Posterior vena cava (tissue), 2 donors: ENCODE measurements around the gene HPGDS. TPM values are rescaled to one million over a fixed set of nuclear protein-coding genes. Genes with fewer than 3 reads are reported as not detected.
"Not testable (repeated sequence)": the region's sequence is repeated elsewhere in the genome, so short reads cannot be mapped to it uniquely, and the experiment has no call there.

Experiments used
- DNase-seq: peaks from one replicate; pipeline ENCODE4 v3.0.0-alpha.2; 2020; ENCODE audit warnings: low spot score
- intact Hi-C, 2 donors: fragments of 100-400 bp; cut with DNase I; formaldehyde crosslinking; loops; one replicate each; pipeline versions ENCODE4 v1.14.1 to v1.14.2; 2022 to 2023
- total RNA-seq, 2 donors: library from RNA; stranded (reverse); fragmentation: NEBNext Ultra II Directional; extraction: Animal tissue kit (Norgen Biotek cat#: 25700); gene quantifications; one replicate each; pipeline ENCODE4 v1.2.1, GENCODE V29; 2021
- donor health status: DM: yes; HTN: yes; CAD: no.
- donor health status: DM: yes; HTN: yes; CAD: no.

The HPGDS gene
- total RNA-seq, 2 donors from 2014 or later: 2.5 to 7.5 TPM

DNA sequence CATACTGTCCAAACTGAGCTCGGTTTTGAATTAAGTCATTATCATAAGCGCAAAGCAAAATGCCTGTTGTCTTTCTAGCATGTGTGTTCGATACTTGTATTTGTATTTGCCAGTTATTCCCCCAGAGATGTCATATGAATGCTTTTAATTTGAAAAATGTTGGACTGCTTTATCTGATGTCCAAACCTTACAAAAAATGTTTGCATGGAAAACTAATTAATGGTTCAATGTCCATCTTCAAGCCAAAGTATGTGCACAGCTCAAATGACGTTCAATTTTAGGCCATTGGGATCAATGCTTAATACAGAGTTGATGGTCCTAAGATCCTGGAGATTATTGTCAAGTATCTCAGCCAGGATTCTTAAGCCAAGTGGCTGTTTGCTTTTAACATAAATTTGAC is 17.2 kb upstream of the HPGDS start:
- intact Hi-C loops: no loop called here
- DNase-seq: no peak

DNA sequence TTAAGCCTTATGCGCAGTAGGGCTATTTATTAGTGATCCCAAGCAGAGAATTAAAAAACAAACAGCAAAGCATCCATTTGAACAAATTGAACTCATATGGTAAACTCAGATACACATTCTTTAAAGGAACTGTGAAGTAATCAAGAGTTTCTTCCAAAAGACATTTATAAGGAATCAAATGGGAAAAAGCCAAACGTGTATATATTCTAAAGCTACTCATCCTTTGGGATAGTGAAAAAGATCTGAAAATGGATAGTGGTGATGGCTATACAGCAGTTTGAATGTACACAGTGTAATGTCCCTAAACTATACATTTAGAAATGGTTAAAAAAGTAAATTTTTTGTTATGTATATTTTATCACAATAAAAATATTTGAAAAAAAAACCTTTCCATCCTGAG is 16.6 kb upstream of the HPGDS start:
- intact Hi-C loops: no loop called here
- no peak for DNase-seq

DNA sequence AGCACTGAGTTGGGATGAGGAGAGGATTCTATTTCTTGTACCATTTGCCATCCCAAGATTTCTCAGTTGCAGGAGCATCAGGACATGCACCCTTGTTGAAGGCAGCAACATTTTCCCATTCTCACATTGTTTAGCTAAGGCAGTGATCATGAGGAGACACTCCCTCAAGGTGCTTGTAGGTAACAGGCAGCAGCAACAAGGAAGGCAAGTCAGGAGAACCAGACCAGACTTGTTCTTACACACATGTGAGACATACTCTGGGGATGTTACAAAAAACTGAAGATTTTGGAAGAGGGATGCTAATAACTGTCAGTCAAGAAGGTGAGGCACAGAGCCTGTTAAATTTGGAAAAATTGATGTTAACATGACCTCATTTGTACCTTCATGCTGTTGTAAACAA is 15.5 kb upstream of the HPGDS start:
- intact Hi-C loops: no loop called here
- DNase-seq: no peak

DNA sequence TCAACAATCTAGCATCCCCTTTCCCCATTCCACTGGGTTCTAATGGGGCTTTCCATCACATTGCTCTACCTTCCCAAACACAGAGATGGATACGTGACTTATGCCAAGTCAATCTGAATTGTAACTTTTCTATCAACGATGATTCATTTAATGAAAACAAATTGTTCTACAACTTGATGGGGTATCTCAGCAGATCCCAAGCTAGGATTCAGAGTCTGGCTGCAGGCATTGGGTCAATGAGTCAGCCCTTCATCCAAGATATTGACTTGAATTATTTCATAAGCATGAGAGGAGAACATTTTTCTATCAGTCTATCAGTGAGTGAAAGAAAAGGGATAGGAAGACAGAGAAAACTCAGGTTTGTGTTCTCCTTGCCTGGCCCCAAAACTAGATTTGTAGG is 15.0 kb upstream of the HPGDS start:
- no peak for DNase-seq
- intact Hi-C loops: no loop called here

DNA sequence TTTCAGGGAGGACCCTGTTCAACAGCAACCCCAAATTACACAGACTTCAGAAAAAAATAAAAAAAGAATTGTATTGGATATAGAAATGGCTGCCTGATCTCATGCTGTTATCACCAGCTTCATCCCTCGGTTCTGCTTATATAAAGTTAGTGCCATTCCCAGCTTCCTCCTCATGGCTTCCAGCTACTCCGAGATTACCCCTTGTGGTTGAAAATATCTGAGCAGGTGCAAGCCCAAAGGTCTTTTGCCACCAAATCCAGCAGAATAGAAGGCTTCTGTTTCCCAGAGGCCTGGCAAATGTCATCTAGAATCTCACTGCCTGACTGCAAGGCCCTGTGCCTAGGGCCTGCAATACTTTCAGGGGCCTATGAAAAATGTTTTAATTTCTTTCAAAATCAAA is 13.8 kb upstream of the HPGDS start:
- intact Hi-C loops: no loop called here

DNA sequence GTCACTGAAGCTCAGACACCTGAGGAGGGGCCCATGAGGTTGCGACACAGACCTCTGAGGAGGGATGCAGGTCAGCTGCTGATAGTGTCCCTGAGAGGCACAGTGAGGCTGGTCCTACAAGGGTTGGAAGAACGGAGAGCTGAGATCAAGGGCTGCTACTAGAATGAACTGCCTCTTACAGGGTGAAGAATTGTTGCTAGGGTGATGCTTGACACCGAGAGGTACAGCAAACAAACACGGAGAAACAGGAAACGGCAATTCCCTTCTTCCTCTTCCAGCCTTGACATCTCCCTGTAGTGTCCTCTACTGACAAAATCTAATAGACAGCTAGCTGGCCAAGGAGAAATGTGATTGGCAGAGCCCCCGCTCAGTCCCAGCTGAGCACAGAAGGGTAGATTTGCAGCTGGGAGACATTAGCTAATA is 11.8 kb upstream of the HPGDS start:
- intact Hi-C loops: no loop called here
- DNase-seq: no peak

More for the DNA sequence above, 13.8 kb upstream of the HPGDS start:
- no peak for DNase-seq

DNA sequence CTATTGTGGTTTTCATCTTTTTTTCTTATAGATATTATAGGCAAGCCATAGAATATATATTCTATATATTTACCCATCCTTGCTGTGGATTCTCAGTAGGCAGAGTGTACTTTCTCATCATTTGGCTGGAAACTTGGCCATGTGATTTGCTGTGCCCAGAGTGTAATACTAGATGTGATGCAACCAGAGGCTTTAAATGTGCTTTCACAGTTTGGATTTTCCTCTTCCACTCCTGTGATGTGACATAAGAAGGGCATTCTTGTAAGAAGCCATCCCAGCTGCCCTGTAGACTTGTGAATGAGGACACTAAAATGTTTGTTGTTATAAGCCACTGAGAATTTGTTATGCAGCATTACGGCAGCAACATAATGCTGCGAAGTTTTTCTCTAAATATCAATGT is 10.4 kb upstream of the HPGDS start:
- no peak for DNase-seq
- intact Hi-C loops: no loop called here

DNA sequence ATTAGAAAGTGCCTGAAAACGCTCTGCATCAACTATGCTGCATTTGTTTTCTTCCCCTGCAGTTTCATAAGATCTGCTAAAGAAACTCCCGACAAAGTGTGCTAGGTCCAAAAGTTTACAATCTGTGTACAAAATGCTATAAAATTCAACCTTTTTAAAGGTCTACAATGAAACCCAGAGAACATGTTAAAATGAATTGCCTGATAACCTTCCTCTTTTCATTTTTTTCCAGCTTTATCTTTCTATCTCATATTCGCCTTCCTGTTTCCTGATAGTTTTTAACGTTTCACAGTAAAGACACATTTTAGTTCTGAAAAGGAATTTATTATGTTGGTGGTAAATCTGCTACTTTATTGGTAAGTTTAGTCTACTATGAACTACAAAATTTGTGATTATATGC is 9.5 kb upstream of the HPGDS start:
- intact Hi-C loops: no loop called here
- DNase-seq: no peak

DNA sequence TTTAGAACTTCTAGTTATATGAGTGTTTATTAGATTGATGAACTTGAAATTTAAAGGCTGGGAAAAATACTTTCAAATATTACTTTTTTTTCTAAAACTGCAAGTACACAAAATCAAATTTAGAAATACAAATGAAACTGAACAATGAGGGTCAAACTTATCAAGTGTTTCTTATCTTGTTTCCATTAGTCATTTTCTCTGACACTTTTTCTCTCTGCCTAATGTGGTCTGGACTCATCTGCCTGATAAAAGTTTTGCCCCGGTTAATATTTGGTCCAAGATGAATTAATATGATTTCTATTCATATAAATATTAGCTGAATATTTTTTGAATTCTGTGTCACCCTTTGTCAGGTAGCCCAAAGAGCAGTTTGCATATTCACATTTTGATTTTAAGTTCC is 8.7 kb upstream of the HPGDS start:
- intact Hi-C loops: no loop called here
- DNase-seq: no peak

DNA sequence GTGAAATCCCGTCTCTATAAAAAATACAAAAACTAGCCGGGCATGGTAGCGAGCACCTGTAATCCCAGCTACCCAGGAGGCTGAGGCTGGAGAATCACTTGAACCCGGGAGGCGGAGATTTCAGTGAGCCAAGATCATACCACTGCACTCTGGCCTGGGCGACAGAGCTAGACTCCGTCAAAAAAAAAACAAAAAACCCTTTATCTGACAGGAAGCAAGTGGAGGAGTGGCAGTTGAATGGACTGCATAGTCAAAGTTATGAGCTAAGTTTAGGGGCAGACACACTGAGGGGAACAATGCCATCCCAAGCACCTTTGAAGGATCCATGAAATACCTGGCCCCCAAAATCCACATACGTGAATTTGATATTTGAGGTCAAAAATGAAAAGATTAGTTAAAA is 7.5 kb upstream of the HPGDS start:
- intact Hi-C loops: no loop called here
- DNase-seq: no peak

DNA sequence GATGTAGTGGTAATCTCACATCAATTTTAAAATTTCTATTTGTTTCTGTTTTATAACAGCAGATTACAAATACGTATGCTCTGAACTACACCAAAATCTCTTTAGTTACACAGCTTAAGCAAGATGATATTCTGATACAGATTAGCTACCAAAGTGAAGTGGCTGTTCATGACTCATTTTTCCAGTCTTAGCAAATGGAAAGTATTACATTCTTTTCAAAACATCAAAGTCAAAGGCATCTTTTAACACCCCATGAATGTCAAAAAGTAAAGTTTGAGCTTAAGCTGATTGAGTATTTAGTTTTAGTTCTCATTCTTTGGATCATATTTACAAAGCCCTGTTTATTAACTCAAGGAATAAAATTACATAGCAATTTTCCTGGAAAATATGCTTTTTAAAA is 6.6 kb upstream of the HPGDS start:
- intact Hi-C loops: no loop called here
- DNase-seq: no peak

DNA sequence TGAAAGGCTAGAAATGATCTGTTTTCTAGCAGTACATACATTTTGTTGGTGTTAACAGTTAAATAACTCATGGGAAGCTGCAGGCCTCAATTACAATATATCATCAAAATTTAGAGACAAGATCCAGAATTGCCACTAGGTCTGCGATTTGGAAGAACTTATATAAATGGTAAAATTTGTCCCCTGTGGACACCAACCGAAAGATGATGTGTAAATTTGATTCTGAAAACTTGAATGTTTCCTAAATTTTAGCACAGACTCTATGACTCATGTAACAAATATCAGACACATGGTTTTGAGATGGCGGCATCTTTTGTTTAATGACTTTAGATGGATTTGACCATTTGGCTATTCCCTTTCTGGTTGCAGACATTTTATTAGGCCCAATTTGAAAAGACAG is 6.0 kb upstream of the HPGDS start:
- intact Hi-C loops: no loop called here
- DNase-seq: no peak

DNA sequence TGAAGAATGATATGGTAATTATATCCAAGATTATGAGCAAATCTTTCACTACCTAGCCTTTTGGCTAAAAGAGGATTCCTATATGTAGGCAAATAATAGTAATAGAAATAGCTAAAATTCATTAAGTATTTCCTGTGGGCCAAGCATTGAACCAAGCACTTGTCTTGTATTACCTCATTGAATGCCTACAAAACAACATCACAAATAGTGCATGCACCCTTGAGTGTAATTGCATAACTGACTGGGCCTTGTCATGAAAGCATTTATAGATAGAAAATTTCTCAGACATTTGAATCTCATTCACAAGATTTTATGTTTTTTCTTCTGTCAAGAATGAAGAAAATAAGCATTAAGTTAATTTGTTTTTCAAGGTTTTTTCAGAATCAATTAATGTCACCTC is 3.9 kb upstream of the HPGDS start:
- intact Hi-C loops: no loop called here

DNA sequence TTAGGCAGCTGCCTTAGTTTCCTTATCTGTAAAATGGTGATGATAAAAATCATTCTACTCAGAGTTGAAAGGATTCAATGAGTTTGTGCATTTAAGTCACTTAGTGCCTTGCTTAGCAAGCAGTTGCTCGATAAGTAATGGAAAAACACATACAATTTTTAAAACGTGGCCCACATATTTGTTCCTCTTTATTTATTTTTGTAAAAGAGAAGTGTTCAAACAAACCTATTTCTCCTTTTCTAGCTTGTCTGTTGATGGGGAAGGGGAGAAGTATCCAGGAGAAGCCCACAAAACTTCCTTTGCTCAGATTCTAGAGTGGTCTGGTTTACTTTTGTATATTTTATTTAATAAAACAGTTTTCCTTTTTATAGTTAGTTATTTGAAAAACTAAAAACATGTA is 3.3 kb upstream of the HPGDS start:
- no peak for DNase-seq
- intact Hi-C loops: no loop called here

More for the DNA sequence above, 3.9 kb upstream of the HPGDS start:
- no peak for DNase-seq

DNA sequence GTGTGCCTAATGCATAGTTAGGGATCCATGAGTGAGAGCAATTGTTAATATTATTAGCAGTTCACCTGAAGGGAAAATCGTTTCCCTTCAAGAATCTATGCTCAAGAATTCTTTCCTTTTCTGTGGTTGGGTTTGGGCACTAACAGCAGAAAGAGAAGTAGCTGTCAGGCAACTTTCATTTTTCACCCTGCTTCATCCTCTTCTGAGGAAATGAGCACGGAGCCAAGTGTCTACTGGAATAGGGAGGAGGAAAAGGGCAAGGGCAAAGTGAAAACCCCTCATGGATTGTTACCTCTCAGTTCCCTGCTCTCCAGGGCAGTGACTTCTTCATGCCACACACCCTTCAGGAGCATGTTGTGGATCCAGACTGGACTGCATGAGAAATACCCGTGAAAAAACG is 2.6 kb upstream of the HPGDS start:
- intact Hi-C loops: no loop called here
- DNase-seq: no peak

DNA sequence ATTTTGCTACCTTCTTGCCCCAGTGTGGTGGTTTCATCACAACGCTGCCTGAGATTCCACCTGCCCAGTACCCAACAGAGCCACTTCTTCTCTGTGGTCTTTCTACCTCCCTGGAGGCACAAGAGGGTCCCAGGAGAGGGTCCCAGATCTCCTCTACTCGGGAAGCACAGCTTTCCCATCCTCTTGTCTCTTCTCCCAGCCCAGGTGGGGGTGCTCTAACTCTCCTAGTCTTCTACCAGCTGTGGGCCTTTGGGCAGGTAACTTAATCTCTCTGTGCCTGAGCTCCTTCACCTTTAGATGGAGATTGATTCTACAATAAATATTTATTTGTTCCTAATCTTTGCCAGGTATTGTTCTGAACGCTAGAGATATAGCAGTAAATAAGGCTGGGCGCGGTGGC is 1.8 kb upstream of the HPGDS start:
- no peak for DNase-seq
- intact Hi-C loops: no loop called here

DNA sequence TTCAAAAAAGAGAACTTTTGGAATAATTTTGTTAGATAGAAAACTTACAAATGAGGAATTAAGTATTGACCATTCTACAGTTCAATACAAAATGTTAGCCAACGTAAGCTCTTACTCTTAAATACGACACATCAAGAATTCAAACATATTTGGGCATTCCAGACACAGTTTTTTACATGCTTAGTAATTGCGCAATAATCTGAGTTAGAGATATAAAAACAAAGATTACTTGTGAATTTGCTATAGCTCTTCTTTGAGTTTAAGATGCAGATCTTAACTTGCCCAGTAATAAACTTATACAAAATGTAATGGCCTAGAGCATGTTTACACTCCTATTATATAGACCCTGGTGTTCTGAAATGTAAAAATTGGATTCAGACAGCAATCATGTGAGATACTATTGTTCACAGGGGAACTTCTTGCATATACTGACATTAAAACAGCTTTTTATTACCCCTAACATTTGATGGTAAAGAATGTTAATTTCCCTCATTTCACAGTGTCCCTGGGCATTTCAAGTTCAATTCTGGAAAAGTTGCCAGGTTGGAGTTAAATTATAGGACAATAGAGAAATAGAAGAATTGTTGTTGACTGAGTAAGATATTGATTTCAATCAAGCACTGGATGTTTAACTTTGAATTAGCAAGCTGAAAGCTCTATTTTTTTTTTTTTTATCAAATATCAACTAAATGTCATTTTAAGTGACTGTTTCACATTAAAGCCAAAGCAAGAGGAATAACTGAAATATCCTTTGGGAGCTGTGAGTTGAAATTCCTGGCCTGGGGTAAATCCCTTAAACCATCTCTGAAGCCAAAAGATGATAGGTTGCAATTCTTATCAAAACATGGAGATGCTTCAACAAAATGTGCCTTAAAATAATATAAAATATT is 910 bp downstream of the HPGDS start:
- DNase-seq: no peak
- intact Hi-C loops: no loop called here

DNA sequence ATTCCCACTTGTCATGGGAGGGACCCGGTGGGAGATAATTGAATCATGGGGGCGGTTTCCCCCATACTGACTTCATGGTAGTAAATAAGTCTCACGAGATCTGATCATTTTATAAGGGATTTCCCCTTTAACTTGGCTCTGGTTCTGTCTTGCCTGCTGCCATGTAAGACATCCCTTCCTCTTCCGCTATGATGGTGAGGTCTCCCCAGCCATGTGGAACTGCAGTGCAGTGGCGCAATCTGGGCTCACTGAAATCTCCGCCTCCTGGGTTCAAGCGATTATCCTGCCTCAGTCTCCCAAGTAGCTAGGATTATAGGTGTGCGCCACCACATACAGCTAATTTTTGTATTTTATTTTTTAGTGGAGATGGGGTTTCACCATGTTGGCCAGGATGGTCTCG is 2.9 kb downstream of the HPGDS start:
- intact Hi-C loops: no loop called here
- no peak for DNase-seq

DNA sequence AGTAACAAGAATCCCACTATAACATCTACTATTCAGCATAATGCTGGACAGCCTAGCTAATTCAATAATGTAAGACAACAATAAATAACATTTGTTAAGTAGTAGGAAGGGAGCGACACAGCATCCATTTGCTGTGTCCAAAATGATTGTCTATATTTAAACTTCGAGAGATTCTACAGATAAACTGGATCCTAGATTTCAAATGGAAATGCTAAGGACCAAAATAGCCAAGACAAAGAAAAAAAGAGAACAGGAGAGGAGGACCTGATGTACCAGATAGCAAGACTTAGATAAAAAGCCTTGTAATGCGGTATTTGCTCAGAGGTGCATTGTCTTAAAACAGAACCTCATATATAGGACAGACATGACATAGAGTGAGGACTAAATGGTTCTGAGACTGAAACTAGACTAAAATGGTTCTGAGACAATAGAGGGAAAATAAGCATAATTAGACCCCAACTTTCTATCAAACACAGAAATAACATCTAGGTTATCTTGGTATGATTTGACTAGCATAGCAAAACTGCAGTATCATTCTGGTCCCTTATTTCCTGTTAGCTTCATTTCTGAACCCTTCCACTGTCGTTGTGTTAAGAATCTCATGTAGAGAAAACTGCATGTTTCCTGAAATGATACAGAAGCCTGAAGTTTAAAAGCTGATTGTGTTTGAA is 3.8 kb downstream of the HPGDS start:
- DNase-seq: no peak
- intact Hi-C loops: no loop called here

DNA sequence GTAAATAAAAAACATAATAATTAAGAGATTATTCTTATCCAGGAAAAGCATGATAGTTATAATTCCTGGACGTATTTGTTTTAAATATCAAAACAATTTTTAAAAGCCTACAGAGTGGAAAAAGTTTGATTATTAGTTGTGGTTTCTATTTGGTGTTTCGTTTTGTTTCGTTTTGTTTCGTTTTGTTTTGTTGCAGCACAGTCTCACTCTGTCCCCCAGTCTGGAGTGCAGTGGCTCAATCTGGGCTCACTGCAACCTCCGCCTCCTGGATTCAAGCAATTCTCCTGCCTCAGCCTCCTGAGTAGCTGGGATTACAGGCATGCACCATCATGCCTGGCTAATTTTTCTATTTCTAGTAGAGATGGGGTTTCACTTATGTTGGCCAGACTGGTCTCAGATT is 5.8 kb downstream of the HPGDS start:
- DNase-seq, intact Hi-C loops: not testable (repeated sequence)

DNA sequence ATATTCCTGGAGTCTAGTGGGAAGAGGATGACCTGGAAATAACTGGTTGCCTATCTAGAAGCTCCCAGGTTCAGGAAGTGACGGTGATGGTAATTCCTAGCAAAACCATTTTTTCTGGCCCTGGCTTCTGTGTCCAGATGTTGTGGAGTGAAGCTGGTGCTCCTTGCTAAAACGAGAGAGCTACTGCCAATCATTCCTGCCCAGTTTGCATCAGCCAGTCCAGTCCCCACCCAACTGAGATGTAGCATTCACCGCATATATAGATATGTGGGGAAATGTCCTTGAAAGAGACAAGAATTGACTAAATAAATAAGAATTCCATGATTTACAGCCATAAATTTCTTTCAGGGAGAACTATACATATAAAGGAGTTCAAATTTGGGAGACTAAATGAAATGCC is 6.3 kb downstream of the HPGDS start:
- intact Hi-C loops: no loop called here
- no peak for DNase-seq
